Measurements from ENCODE around the gene UGT1A8.
"Not testable (repeated sequence)": the region's sequence is repeated elsewhere in the genome, so short reads cannot be mapped to it uniquely, and the experiment has no call there.

The UGT1A8 gene

DNA sequence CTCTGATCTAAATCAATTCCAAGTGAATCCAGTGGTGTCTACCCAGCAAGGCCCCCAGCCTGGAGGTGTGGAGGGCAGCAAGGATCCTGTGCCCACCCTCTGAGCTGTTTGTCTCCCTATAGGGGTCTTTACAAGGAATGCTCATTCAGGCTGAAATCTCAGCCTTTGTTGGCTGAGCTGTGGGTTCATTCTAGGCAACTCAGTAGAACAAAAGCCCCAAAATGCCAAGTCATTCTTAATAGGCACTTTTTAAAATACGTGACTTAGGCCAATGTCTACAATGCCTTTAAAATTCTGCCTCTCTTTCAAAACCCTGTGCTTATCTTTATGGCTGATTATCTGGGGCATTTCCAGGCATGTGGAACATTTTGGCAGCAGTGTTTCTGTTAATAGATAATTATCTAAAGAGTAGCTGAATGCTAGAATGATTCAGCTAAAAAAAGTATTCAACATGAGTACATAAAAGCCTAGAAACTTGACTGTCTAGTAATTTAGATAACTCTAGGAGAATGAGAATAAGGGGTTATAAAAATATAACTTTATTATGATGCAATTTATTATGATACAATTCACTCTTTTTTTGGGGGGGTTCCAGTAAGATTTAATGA lies 82.7 kb downstream of the UGT1A8 start:
- TF ChIP-seq, protein P1, sequence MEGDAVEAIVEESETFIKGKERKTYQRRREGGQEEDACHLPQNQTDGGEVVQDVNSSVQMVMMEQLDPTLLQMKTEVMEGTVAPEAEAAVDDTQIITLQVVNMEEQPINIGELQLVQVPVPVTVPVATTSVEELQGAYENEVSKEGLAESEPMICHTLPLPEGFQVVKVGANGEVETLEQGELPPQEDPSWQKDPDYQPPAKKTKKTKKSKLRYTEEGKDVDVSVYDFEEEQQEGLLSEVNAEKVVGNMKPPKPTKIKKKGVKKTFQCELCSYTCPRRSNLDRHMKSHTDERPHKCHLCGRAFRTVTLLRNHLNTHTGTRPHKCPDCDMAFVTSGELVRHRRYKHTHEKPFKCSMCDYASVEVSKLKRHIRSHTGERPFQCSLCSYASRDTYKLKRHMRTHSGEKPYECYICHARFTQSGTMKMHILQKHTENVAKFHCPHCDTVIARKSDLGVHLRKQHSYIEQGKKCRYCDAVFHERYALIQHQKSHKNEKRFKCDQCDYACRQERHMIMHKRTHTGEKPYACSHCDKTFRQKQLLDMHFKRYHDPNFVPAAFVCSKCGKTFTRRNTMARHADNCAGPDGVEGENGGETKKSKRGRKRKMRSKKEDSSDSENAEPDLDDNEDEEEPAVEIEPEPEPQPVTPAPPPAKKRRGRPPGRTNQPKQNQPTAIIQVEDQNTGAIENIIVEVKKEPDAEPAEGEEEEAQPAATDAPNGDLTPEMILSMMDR (IDR thresholded peaks at IDR 0.05): no peak
- Mint-ChIP-seq H3K4me3 (no peak overlapping the region), H3K27me3 (ENCODE audit: low read depth, poor library complexity) (peaks cover 11% of the 10 kb centered on the region), H3K4me1 (no peaks in the 10 kb centered on the region), H3K27ac (no peak overlapping the region), H3K36me3 (ENCODE audit: low read depth) (no peaks in the 10 kb centered on the region), H3K9me3 (peaks cover 5% of the 10 kb centered on the region)
- DNase-seq: no peak

DNA sequence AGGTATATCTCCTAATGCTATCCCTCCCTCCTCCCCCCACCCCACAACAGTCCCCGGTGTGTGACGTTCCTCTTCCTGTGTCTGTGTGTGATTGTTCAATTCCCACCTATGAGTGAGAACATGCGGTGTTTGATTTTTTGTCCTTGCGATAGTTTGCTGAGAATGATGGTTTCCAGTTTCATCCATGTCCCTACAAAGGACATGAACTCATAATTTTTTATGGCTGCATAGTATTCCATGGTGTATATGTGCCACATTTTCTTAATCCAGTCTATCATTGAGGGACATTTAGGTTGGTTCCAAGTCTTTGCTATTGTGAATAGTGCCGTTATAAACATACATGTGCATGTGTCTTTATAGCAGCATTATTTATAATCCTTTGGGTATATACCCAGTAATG lies 83.4 kb downstream of the UGT1A8 start:
- H3K27me3 Mint-ChIP-seq (ENCODE audit: low read depth, poor library complexity): peaks cover 11% of the 10 kb centered on the region
- not testable (repeated sequence) for H3K4me1 Mint-ChIP-seq; H3K4me3 Mint-ChIP-seq; DNase-seq; H3K36me3 Mint-ChIP-seq (ENCODE audit: low read depth); H3K27ac Mint-ChIP-seq; H3K9me3 Mint-ChIP-seq

DNA sequence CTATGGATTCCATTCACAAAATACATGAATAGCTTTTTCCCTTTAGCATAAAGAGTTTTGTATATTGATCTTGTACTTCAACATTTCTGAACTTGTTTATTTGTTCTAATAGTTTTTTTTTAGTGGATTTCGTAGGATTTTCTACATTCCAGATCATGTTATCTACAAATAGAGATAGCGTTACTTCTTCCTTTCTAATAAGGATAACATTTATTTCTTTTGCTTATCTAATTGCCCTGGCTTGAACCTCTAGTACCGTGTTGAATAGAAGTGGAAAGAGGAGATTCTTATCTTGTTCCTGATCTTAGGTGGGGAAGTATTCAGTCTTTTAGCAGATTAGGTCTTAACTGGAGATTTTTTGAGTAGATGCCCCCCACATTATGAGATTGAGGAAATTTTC lies 84.8 kb downstream of the UGT1A8 start:
- Mint-ChIP-seq H3K4me3 (no peak overlapping the region), H3K36me3 (ENCODE audit: low read depth) (no peaks in the 10 kb centered on the region), H3K4me1 (no peaks in the 10 kb centered on the region), H3K27me3 (ENCODE audit: low read depth, poor library complexity) (peaks cover 6% of the 10 kb centered on the region), H3K27ac (no peak overlapping the region), H3K9me3 (peaks cover 5% of the 10 kb centered on the region)
- TF ChIP-seq, protein P1 (IDR thresholded peaks at IDR 0.05): no peak
- DNase-seq: no peak

DNA sequence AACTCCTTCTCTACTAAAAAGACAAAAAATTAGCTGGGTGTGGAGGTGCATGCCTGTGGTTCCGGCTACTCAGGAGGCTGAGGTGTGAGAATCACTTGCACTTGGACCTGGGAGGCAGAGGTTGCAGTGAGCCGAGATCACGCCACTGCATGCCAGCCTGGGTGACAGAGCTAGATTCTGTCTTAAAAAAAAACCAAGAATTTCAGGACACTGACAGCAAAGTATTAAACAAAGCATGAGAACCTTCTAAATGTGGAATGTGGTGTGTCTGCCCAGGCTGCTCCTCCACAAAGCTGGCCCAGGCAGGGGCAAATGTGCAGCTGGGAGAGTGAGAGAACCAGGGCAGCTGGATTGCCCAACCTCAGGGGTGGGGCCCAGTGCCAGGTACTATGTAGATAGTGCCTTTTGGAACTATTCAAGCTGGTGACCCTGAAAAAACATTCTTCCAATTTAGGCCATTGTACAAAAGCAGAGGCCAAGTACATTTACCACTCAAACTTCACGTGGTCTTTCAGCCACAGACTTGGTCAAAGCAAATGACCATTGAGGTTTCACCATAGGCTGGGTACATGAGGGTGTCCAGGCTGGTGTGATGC lies 88.6 kb downstream of the UGT1A8 start:
- Mint-ChIP-seq H3K36me3 (ENCODE audit: low read depth) (no peaks in the 10 kb centered on the region), H3K9me3 (peaks cover 5% of the 10 kb centered on the region), H3K4me3 (no peak overlapping the region), H3K27me3 (ENCODE audit: low read depth, poor library complexity) (peaks cover 6% of the 10 kb centered on the region), H3K4me1 (peaks cover 2% of the 10 kb centered on the region), H3K27ac (no peak overlapping the region)
- DNase-seq: no peak
- TF ChIP-seq, protein P1 (IDR thresholded peaks at IDR 0.05): no peak

DNA sequence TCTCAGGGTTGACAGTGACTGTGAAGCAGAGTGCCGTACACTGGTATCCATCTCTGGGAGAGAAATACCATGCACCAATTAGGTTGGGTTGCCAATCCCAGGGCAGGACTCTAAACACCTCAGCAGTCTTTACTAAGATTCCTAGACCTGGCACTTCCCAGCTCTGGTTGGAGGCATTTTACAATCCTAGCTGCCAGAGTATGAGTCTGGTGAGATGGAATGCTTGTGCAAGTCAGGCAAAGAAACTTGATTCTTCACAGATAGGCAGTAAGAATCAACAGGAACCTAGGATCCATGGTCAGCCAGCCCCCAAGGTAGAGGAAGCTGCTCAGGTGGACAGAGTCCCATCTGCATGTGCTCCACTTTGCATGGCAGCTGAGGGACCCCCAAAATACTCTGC lies 89.3 kb downstream of the UGT1A8 start:
- peaks cover 9% of the 10 kb centered on the region for H3K4me1 Mint-ChIP-seq
- H3K4me3 Mint-ChIP-seq: no peak overlapping the region
- H3K9me3 Mint-ChIP-seq: peaks cover 5% of the 10 kb centered on the region
- TF ChIP-seq, protein P1 (IDR thresholded peaks at IDR 0.05): no peak
- peaks cover 10% of the 10 kb centered on the region for H3K27me3 Mint-ChIP-seq (ENCODE audit: low read depth, poor library complexity)
- no peak overlapping the region for H3K27ac Mint-ChIP-seq
- no peak for DNase-seq
- no peaks in the 10 kb centered on the region for H3K36me3 Mint-ChIP-seq (ENCODE audit: low read depth)

DNA sequence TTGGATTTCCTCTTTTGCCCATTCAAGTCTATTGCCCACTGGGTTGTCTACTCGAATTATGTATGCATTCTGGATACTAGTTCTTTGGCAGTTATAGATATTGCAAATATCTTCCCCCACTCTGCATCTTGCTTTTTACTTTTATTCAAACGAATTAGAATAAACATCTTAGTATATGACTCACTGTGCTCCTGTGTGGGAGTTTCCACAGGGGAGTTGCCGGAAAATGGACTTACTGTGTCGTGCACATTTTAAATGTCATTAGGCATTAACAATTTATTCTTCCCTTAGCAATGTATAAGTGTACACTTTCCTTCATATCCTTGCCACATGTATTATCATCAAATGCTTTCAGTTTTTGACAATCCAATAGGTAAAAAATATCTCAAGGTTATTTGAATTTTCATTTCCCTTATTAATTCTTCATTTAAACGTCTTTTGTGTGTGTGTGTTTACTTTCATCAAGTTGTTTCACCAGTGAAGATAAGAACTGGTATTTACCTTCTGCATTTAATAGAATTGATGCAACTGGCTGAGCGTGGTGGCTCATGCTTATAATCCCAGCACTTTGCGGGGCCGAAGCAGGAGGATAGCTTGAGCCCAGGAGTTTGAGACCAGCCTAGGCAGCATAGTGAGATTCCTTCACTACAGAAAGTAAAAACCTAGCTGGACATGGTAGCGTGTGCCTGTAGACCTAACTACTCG lies 90.7 kb downstream of the UGT1A8 start:
- Mint-ChIP-seq H3K27me3 (ENCODE audit: low read depth, poor library complexity) (peaks cover 7% of the 10 kb centered on the region), H3K9me3 (peaks cover 5% of the 10 kb centered on the region), H3K36me3 (ENCODE audit: low read depth) (no peaks in the 10 kb centered on the region), H3K4me1 (peaks cover 9% of the 10 kb centered on the region), H3K4me3 (no peak overlapping the region), H3K27ac (no peak overlapping the region)
- no peak for DNase-seq
- TF ChIP-seq, protein P1 (IDR thresholded peaks at IDR 0.05): no peak

Data from nephron progenitor cell (in vitro differentiated cells).